GM18517 (cell line): ENCODE measurements around the gene PTCHD1.

ENCODE experiments used
- ATAC-seq: cut with Tn5 transposase; IDR thresholded peaks from one replicate; pipeline ENCODE4 v1.9.1; 2021; ENCODE audit warnings: mild to moderate bottlenecking, moderate library complexity; ENCODE audit not compliant: unreplicated experiment

The PTCHD1 gene

GRCh38 chrX:23394421-23394820, 59.8 kb downstream of the PTCHD1 start:
- ATAC-seq: no peak

- ATAC-seq: no peak
Measured at GRCh38 chrX:23396263-23396662, 61.6 kb downstream of the PTCHD1 start.

GRCh38 chrX:23398570-23398969, 63.9 kb downstream of the PTCHD1 start:
- ATAC-seq: no peak

GRCh38 chrX:23403849-23404248, 69.2 kb downstream of the PTCHD1 start:
- no peak for ATAC-seq

- ATAC-seq: no peak
Measured at GRCh38 chrX:23422912-23423311, 88.3 kb downstream of the PTCHD1 start.

GRCh38 chrX:23434356-23434884, 99.8 kb downstream of the PTCHD1 start:
- ATAC-seq: no peak

- no peak for ATAC-seq
Measured at GRCh38 chrX:23435108-23435507, 100.5 kb downstream of the PTCHD1 start.

GRCh38 chrX:23435575-23435974, 100.9 kb downstream of the PTCHD1 start:
- no peak for ATAC-seq

GRCh38 chrX:23436875-23437274, 102.2 kb downstream of the PTCHD1 start:
- no peak for ATAC-seq

GRCh38 chrX:23451266-23451665, 116.6 kb downstream of the PTCHD1 start:
- ATAC-seq: no peak
